ENCODE data around the gene PLIN1. TPM values are rescaled to one million over a fixed set of nuclear protein-coding genes. Genes with fewer than 3 reads are reported as not detected.

PLIN1 gene
- total and polyA plus RNA-seq, 2 donors (not counting 1 experiment from before 2014, with no cell fraction given): 0.02 to 0.50 TPM

- H3K9me3 ChIP-seq (ENCODE audit: control insufficient read depth, insufficient read depth, low read depth, low read length): no peaks in the 10 kb centered on the region
- no peak overlapping the region for H3K4me3 ChIP-seq (replicated peaks in 1 of 4; ENCODE audit: control extremely low read depth in 1 of 4, insufficient read depth in 1 of 4, low read depth in 3 of 4, low read length in 4 of 4)
- DNase-seq (ENCODE audit: low read depth in 2 of 2): no peak
- H3K36me3 ChIP-seq (ENCODE audit: control insufficient read depth, insufficient read depth, low read length): peaks cover 7% of the 10 kb centered on the region
- H2AFZ ChIP-seq (ENCODE audit: low read length): no peak overlapping the region
- TF ChIP-seq CTCF (conservative IDR thresholded peaks at IDR 0.05 in 1 of 2, IDR thresholded peaks at IDR 0.05 in 1 of 2; ENCODE audit: low read depth in 1 of 2, low read length in 2 of 2): no peak
- no peak for TF ChIP-seq EZH2 (IDR thresholded peaks at IDR 0.05; ENCODE audit: low read length, missing control alignments)
- no peaks in the 10 kb centered on the region for H3K27me3 ChIP-seq (ENCODE audit: control insufficient read depth, insufficient read depth, low read length)
- H4K20me1 ChIP-seq (ENCODE audit: control insufficient read depth, extremely low read depth, insufficient read depth, low read length): no peaks in the 10 kb centered on the region
- H3K27ac ChIP-seq (ENCODE audit: insufficient read depth, low read length): no peak overlapping the region
- no peaks in the 10 kb centered on the region for H3K4me1 ChIP-seq (ENCODE audit: control insufficient read depth, extremely low read depth, insufficient read depth, low read length)
- no peak overlapping the region for H3K9ac ChIP-seq (ENCODE audit: insufficient read depth, low read length)
- no peak overlapping the region for H3K4me2 ChIP-seq (ENCODE audit: extremely low read depth, insufficient read depth, low read length)
- H3K79me2 ChIP-seq (ENCODE audit: control insufficient read depth, insufficient read depth, low read length): no peaks in the 10 kb centered on the region
Observed at GRCh38 chr15:89641053-89641452, 38.1 kb downstream of the PLIN1 start.

GRCh38 chr15:89640245-89640644 lies 38.9 kb downstream of the PLIN1 start:
- Histone ChIP-seq H2AFZ (ENCODE audit: low read length) (no peak overlapping the region), H3K9ac (ENCODE audit: insufficient read depth, low read length) (no peak overlapping the region), H3K36me3 (ENCODE audit: control insufficient read depth, insufficient read depth, low read length) (peaks cover 7% of the 10 kb centered on the region), H3K9me3 (ENCODE audit: control insufficient read depth, insufficient read depth, low read depth, low read length) (no peaks in the 10 kb centered on the region), H3K4me3 (replicated peaks in 1 of 4; ENCODE audit: control extremely low read depth in 1 of 4, insufficient read depth in 1 of 4, low read depth in 3 of 4, low read length in 4 of 4) (no peak overlapping the region), H3K79me2 (ENCODE audit: control insufficient read depth, insufficient read depth, low read length) (no peaks in the 10 kb centered on the region), H3K27ac (ENCODE audit: insufficient read depth, low read length) (no peak overlapping the region), H3K27me3 (ENCODE audit: control insufficient read depth, insufficient read depth, low read length) (no peaks in the 10 kb centered on the region), H3K4me1 (ENCODE audit: control insufficient read depth, extremely low read depth, insufficient read depth, low read length) (no peaks in the 10 kb centered on the region), H3K4me2 (ENCODE audit: extremely low read depth, insufficient read depth, low read length) (no peak overlapping the region), H4K20me1 (ENCODE audit: control insufficient read depth, extremely low read depth, insufficient read depth, low read length) (no peaks in the 10 kb centered on the region)
- DNase-seq (ENCODE audit: low read depth in 2 of 2): no peak
- no peak for TF ChIP-seq EZH2 (IDR thresholded peaks at IDR 0.05; ENCODE audit: low read length, missing control alignments)
- no peak for TF ChIP-seq CTCF (conservative IDR thresholded peaks at IDR 0.05 in 1 of 2, IDR thresholded peaks at IDR 0.05 in 1 of 2; ENCODE audit: low read depth in 1 of 2, low read length in 2 of 2)

- Histone ChIP-seq H2AFZ (ENCODE audit: low read length) (no peak overlapping the region), H3K27ac (ENCODE audit: insufficient read depth, low read length) (no peak overlapping the region), H3K9me3 (ENCODE audit: control insufficient read depth, insufficient read depth, low read depth, low read length) (no peaks in the 10 kb centered on the region), H3K4me1 (ENCODE audit: control insufficient read depth, extremely low read depth, insufficient read depth, low read length) (no peaks in the 10 kb centered on the region), H3K79me2 (ENCODE audit: control insufficient read depth, insufficient read depth, low read length) (no peaks in the 10 kb centered on the region), H3K4me3 (replicated peaks in 1 of 4; ENCODE audit: control extremely low read depth in 1 of 4, insufficient read depth in 1 of 4, low read depth in 3 of 4, low read length in 4 of 4) (no peak overlapping the region), H3K27me3 (ENCODE audit: control insufficient read depth, insufficient read depth, low read length) (no peaks in the 10 kb centered on the region), H3K9ac (ENCODE audit: insufficient read depth, low read length) (no peak overlapping the region), H4K20me1 (ENCODE audit: control insufficient read depth, extremely low read depth, insufficient read depth, low read length) (no peaks in the 10 kb centered on the region), H3K36me3 (ENCODE audit: control insufficient read depth, insufficient read depth, low read length) (peaks cover 34% of the 10 kb centered on the region), H3K4me2 (ENCODE audit: extremely low read depth, insufficient read depth, low read length) (no peak overlapping the region)
- DNase-seq (ENCODE audit: low read depth in 2 of 2): no peak
- TF ChIP-seq EZH2 (IDR thresholded peaks at IDR 0.05; ENCODE audit: low read length, missing control alignments): no peak
- TF ChIP-seq CTCF (conservative IDR thresholded peaks at IDR 0.05 in 1 of 2, IDR thresholded peaks at IDR 0.05 in 1 of 2; ENCODE audit: low read depth in 1 of 2, low read length in 2 of 2): no peak
Observed at GRCh38 chr15:89633585-89633984, 45.6 kb downstream of the PLIN1 start.
